Adrenal gland (tissue), 5 donors: ENCODE results near the gene PCGF2.

Source experiments
- POLR2A ChIP-seq, 2 donors: fragments of 450-650 bp; IDR thresholded peaks; one replicate each; pipeline ENCODE4 v1.6.1; 2017; ENCODE audit warnings: antibody characterized with exemption in 2 of 2, mild to moderate bottlenecking in 2 of 2, moderate library complexity in 1 of 2
- TF ChIP-seq, protein P1 (sequence below), 6 experiments: fragments of 450-650 bp in 4 of 6; fragments of 200-600 bp in 2 of 6; sonication (generic) in 1 of 6; IDR thresholded peaks; 1 replicate in 5 of 6; 2 replicates in 1 of 6; pipeline versions ENCODE4 v1.5.1 to v1.8.0; 2016 to 2021; ENCODE audit warnings: antibody characterized with exemption in 6 of 6, mild to moderate bottlenecking in 2 of 6, moderate library complexity in 1 of 6
- donor health status: DM: no; HTN: no; CAD: no.

DNA sequence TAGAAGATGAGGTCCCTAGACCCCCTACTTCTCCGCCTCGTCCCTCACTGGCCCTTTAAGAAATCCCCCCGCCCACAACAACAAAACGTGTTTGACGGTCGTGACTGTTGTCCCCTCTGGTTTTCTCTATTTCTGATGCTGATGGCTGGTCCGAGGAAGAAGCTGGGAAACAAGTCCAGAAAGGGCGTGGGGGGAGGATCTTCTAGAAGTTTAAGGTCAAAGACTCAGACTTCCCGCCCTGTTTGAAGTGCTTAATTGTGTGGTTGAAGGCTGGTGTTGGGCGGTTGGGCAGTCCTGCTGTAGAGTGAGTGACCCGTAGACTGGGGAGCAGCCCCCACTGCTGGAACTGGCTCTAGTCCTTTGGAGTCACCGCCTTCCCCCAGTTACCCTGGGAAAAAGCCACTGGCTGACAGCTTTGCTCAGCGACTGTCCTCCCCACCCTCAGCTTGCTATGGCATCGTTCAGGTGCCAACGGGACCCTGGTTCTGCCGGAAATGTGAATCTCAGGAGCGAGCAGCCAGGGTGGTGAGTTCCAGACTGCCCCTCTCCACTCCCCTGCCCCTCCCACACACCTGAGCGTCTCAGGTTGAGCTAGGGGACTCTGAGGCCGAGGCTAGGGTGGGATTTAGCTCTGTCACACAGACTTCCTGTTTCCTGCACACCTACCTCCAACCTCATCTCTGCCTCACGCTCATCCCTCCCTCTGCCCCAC, 41.5 kb downstream of the PCGF2 start:
- TF ChIP-seq, protein P1, sequence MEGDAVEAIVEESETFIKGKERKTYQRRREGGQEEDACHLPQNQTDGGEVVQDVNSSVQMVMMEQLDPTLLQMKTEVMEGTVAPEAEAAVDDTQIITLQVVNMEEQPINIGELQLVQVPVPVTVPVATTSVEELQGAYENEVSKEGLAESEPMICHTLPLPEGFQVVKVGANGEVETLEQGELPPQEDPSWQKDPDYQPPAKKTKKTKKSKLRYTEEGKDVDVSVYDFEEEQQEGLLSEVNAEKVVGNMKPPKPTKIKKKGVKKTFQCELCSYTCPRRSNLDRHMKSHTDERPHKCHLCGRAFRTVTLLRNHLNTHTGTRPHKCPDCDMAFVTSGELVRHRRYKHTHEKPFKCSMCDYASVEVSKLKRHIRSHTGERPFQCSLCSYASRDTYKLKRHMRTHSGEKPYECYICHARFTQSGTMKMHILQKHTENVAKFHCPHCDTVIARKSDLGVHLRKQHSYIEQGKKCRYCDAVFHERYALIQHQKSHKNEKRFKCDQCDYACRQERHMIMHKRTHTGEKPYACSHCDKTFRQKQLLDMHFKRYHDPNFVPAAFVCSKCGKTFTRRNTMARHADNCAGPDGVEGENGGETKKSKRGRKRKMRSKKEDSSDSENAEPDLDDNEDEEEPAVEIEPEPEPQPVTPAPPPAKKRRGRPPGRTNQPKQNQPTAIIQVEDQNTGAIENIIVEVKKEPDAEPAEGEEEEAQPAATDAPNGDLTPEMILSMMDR (IDR thresholded peaks at IDR 0.05), result no peak
- peak in 1 of 2 donors; percentile 14 for TF ChIP-seq POLR2A (IDR thresholded peaks at IDR 0.05)
